ENCODE data around the gene PAQR4.
"Not testable (repeated sequence)": the region's sequence is repeated elsewhere in the genome, so short reads cannot be mapped to it uniquely, and the experiment has no call there.

PAQR4 gene

GRCh38 chr16:2927010-2927646 lies 42.0 kb upstream of the PAQR4 start:
- peaks cover 0 to 27% (median 19%) of the 10 kb centered on the region in 4 experiments for H3K36me3 ChIP-seq (ENCODE audit: control insufficient read depth in 4 of 4, insufficient read depth in 4 of 4, low read length in 3 of 4)
- peak overlapping the region in 1 of 7 experiments; percentile 61 for H3K4me3 ChIP-seq (ENCODE audit: control insufficient read depth in 1 of 7, extremely low read depth in 1 of 7, insufficient read depth in 4 of 7, low read depth in 2 of 7, low read length in 6 of 7)
- no peaks in the 10 kb centered on the region for H3K27me3 ChIP-seq (replicated peaks in 2 of 5; ENCODE audit: control insufficient read depth in 4 of 5, insufficient read depth in 5 of 5, low read length in 4 of 5)
- POLR2A ChIA-PET, result no interaction called here
- CTCF ChIA-PET, result interaction anchor here (0.5 to 1.8 kb wide), 24 partner anchors 8 to 619 kb away, joined by 3 to 11 read pairs (median 4); no protein-coding TSS in a partner anchor
- 15% methylated on average over 12 of the region's 19 CpGs for whole genome bisulfite sequencing (ENCODE audit: insufficient coverage)
- DNase-seq, result peak; percentile 90 to 92 (median 91)
- peaks cover 0 to 7% (median 5%) of the 10 kb centered on the region in 4 experiments for H3K4me1 ChIP-seq (ENCODE audit: control extremely low read depth in 1 of 4, control insufficient read depth in 4 of 4, insufficient read depth in 4 of 4, low read length in 3 of 4)
- H3K9me3 ChIP-seq (ENCODE audit: control extremely low read depth in 1 of 5, control insufficient read depth in 4 of 5, insufficient read depth in 2 of 5, low read depth in 1 of 5, low read length in 4 of 5), result no peaks in the 10 kb centered on the region
- no peak overlapping the region for H3K27ac ChIP-seq (ENCODE audit: insufficient read depth in 1 of 2, low read depth in 1 of 2, low read length in 2 of 2, poor library complexity in 1 of 2, severe bottlenecking in 2 of 2)

GRCh38 chr16:2928151-2928550 lies 41.0 kb upstream of the PAQR4 start:
- POLR2A ChIA-PET; H3K27ac ChIP-seq (ENCODE audit: insufficient read depth in 1 of 2, low read depth in 1 of 2, low read length in 2 of 2, poor library complexity in 1 of 2, severe bottlenecking in 2 of 2); CTCF ChIA-PET: not testable (repeated sequence)

GRCh38 chr16:2928796-2929195 lies 40.4 kb upstream of the PAQR4 start:
- H3K9me3 ChIP-seq (ENCODE audit: control extremely low read depth in 1 of 5, control insufficient read depth in 4 of 5, insufficient read depth in 2 of 5, low read depth in 1 of 5, low read length in 4 of 5), result no peaks in the 10 kb centered on the region
- ChIA-PET POLR2A (no interaction called here), CTCF (interaction anchor here (2.2 kb wide), 1 partner anchor 11 kb away, joined by 11 read pairs; no protein-coding TSS in a partner anchor)
- no peak overlapping the region for H3K4me3 ChIP-seq (ENCODE audit: control insufficient read depth in 1 of 7, extremely low read depth in 1 of 7, insufficient read depth in 4 of 7, low read depth in 2 of 7, low read length in 6 of 7)
- H3K36me3 ChIP-seq (ENCODE audit: control insufficient read depth in 4 of 4, insufficient read depth in 4 of 4, low read length in 3 of 4), result peaks cover 0 to 32% (median 18%) of the 10 kb centered on the region in 4 experiments
- WGBS (ENCODE audit: insufficient coverage), result 95% methylated on average over 11 of the region's 11 CpGs
- H3K4me1 ChIP-seq (ENCODE audit: control extremely low read depth in 1 of 4, control insufficient read depth in 4 of 4, insufficient read depth in 4 of 4, low read length in 3 of 4), result peaks cover 0 to 7% (median 5%) of the 10 kb centered on the region in 4 experiments
- no peak overlapping the region for H3K27ac ChIP-seq (ENCODE audit: insufficient read depth in 1 of 2, low read depth in 1 of 2, low read length in 2 of 2, poor library complexity in 1 of 2, severe bottlenecking in 2 of 2)
- H3K27me3 ChIP-seq (replicated peaks in 2 of 5; ENCODE audit: control insufficient read depth in 4 of 5, insufficient read depth in 5 of 5, low read length in 4 of 5), result no peaks in the 10 kb centered on the region
- DNase-seq, result no peak

More at GRCh38 chr16:2928151-2928550, 41.0 kb upstream of the PAQR4 start:
- not testable (repeated sequence) for H3K9me3 ChIP-seq (ENCODE audit: control extremely low read depth in 1 of 5, control insufficient read depth in 4 of 5, insufficient read depth in 2 of 5, low read depth in 1 of 5, low read length in 4 of 5); H3K4me3 ChIP-seq (ENCODE audit: control insufficient read depth in 1 of 7, extremely low read depth in 1 of 7, insufficient read depth in 4 of 7, low read depth in 2 of 7, low read length in 6 of 7); H3K4me1 ChIP-seq (ENCODE audit: control extremely low read depth in 1 of 4, control insufficient read depth in 4 of 4, insufficient read depth in 4 of 4, low read length in 3 of 4); H3K27me3 ChIP-seq (replicated peaks in 2 of 5; ENCODE audit: control insufficient read depth in 4 of 5, insufficient read depth in 5 of 5, low read length in 4 of 5); DNase-seq
- H3K36me3 ChIP-seq (ENCODE audit: control insufficient read depth in 4 of 4, insufficient read depth in 4 of 4, low read length in 3 of 4), result peaks cover 0 to 26% (median 15%) of the 10 kb centered on the region in 4 experiments
- WGBS (ENCODE audit: insufficient coverage), result 80% methylated on average over 3 of the region's 4 CpGs

- Histone ChIP-seq H3K27me3 (replicated peaks in 2 of 5; ENCODE audit: control insufficient read depth in 4 of 5, insufficient read depth in 5 of 5, low read length in 4 of 5) (no peaks in the 10 kb centered on the region), H3K27ac (ENCODE audit: insufficient read depth in 1 of 2, low read depth in 1 of 2, low read length in 2 of 2, poor library complexity in 1 of 2, severe bottlenecking in 2 of 2) (no peak overlapping the region), H3K4me3 (ENCODE audit: control insufficient read depth in 1 of 7, extremely low read depth in 1 of 7, insufficient read depth in 4 of 7, low read depth in 2 of 7, low read length in 6 of 7) (no peak overlapping the region), H3K9me3 (ENCODE audit: control extremely low read depth in 1 of 5, control insufficient read depth in 4 of 5, insufficient read depth in 2 of 5, low read depth in 1 of 5, low read length in 4 of 5) (no peaks in the 10 kb centered on the region), H3K4me1 (ENCODE audit: control extremely low read depth in 1 of 4, control insufficient read depth in 4 of 4, insufficient read depth in 4 of 4, low read length in 3 of 4) (peaks cover 0 to 7% (median 5%) of the 10 kb centered on the region in 4 experiments), H3K36me3 (ENCODE audit: control insufficient read depth in 4 of 4, insufficient read depth in 4 of 4, low read length in 3 of 4) (peaks cover 0 to 37% (median 22%) of the 10 kb centered on the region in 4 experiments)
- WGBS (ENCODE audit: insufficient coverage), result 98% methylated on average over 13 of the region's 14 CpGs
- no peak for DNase-seq
- CTCF ChIA-PET, result interaction anchor here (1.6 to 2.2 kb wide), 2 partner anchors 10 to 90 kb away, joined by 4 to 11 read pairs; no protein-coding TSS in a partner anchor
- POLR2A ChIA-PET, result no interaction called here
These were observed 39.5 kb upstream of the PAQR4 start for GRCh38 chr16:2929693-2930092.

GRCh38 chr16:2930236-2930635 lies 38.9 kb upstream of the PAQR4 start:
- no peak for DNase-seq
- H3K9me3 ChIP-seq (ENCODE audit: control extremely low read depth in 1 of 5, control insufficient read depth in 4 of 5, insufficient read depth in 2 of 5, low read depth in 1 of 5, low read length in 4 of 5), result no peaks in the 10 kb centered on the region
- ChIA-PET POLR2A (no interaction called here), CTCF (interaction anchor here (1.6 to 2.2 kb wide), 2 partner anchors 10 to 91 kb away, joined by 4 to 11 read pairs; no protein-coding TSS in a partner anchor)
- no peaks in the 10 kb centered on the region for H3K27me3 ChIP-seq (replicated peaks in 2 of 5; ENCODE audit: control insufficient read depth in 4 of 5, insufficient read depth in 5 of 5, low read length in 4 of 5)
- 98% methylated on average over 14 of the region's 15 CpGs for WGBS (ENCODE audit: insufficient coverage)
- H3K36me3 ChIP-seq (ENCODE audit: control insufficient read depth in 4 of 4, insufficient read depth in 4 of 4, low read length in 3 of 4), result peaks cover 0 to 40% (median 23%) of the 10 kb centered on the region in 4 experiments
- no peak overlapping the region for H3K4me3 ChIP-seq (ENCODE audit: control insufficient read depth in 1 of 7, extremely low read depth in 1 of 7, insufficient read depth in 4 of 7, low read depth in 2 of 7, low read length in 6 of 7)
- H3K27ac ChIP-seq (ENCODE audit: insufficient read depth in 1 of 2, low read depth in 1 of 2, low read length in 2 of 2, poor library complexity in 1 of 2, severe bottlenecking in 2 of 2), result no peak overlapping the region
- H3K4me1 ChIP-seq (ENCODE audit: control extremely low read depth in 1 of 4, control insufficient read depth in 4 of 4, insufficient read depth in 4 of 4, low read length in 3 of 4), result peaks cover 0 to 6% (median 5%) of the 10 kb centered on the region in 4 experiments

- POLR2A ChIA-PET, result not testable (repeated sequence)
These were observed 37.8 kb upstream of the PAQR4 start for GRCh38 chr16:2931231-2931914.

GRCh38 chr16:2933136-2933535 lies 36.0 kb upstream of the PAQR4 start:
- Histone ChIP-seq H3K27ac (ENCODE audit: insufficient read depth in 1 of 2, low read depth in 1 of 2, low read length in 2 of 2, poor library complexity in 1 of 2, severe bottlenecking in 2 of 2) (no peak overlapping the region), H3K27me3 (replicated peaks in 2 of 5; ENCODE audit: control insufficient read depth in 4 of 5, insufficient read depth in 5 of 5, low read length in 4 of 5) (no peaks in the 10 kb centered on the region), H3K4me1 (ENCODE audit: control extremely low read depth in 1 of 4, control insufficient read depth in 4 of 4, insufficient read depth in 4 of 4, low read length in 3 of 4) (no peaks in the 10 kb centered on the region), H3K9me3 (ENCODE audit: control extremely low read depth in 1 of 5, control insufficient read depth in 4 of 5, insufficient read depth in 2 of 5, low read depth in 1 of 5, low read length in 4 of 5) (no peaks in the 10 kb centered on the region), H3K4me3 (ENCODE audit: control insufficient read depth in 1 of 7, extremely low read depth in 1 of 7, insufficient read depth in 4 of 7, low read depth in 2 of 7, low read length in 6 of 7) (no peak overlapping the region), H3K36me3 (ENCODE audit: control insufficient read depth in 4 of 4, insufficient read depth in 4 of 4, low read length in 3 of 4) (peaks cover 0 to 65% (median 41%) of the 10 kb centered on the region in 4 experiments)
- no peak for DNase-seq
- whole genome bisulfite sequencing (ENCODE audit: insufficient coverage), result 96% methylated on average over 30 of the region's 30 CpGs
- POLR2A ChIA-PET, result no interaction called here
- CTCF ChIA-PET, result interaction anchor here (0.7 kb wide), 1 partner anchor 23 kb away, joined by 3 read pairs; no protein-coding TSS in a partner anchor

More at GRCh38 chr16:2931231-2931914, 37.8 kb upstream of the PAQR4 start:
- not testable (repeated sequence) for H3K4me3 ChIP-seq (ENCODE audit: control insufficient read depth in 1 of 7, extremely low read depth in 1 of 7, insufficient read depth in 4 of 7, low read depth in 2 of 7, low read length in 6 of 7); DNase-seq; H3K4me1 ChIP-seq (ENCODE audit: control extremely low read depth in 1 of 4, control insufficient read depth in 4 of 4, insufficient read depth in 4 of 4, low read length in 3 of 4); H3K27me3 ChIP-seq (replicated peaks in 2 of 5; ENCODE audit: control insufficient read depth in 4 of 5, insufficient read depth in 5 of 5, low read length in 4 of 5); H3K27ac ChIP-seq (ENCODE audit: insufficient read depth in 1 of 2, low read depth in 1 of 2, low read length in 2 of 2, poor library complexity in 1 of 2, severe bottlenecking in 2 of 2); H3K9me3 ChIP-seq (ENCODE audit: control extremely low read depth in 1 of 5, control insufficient read depth in 4 of 5, insufficient read depth in 2 of 5, low read depth in 1 of 5, low read length in 4 of 5)
- CTCF ChIA-PET, result interaction anchor here (1.6 kb wide), 1 partner anchor 92 kb away, joined by 4 read pairs; no protein-coding TSS in a partner anchor
- 90% methylated on average over 10 of the region's 13 CpGs for WGBS (ENCODE audit: insufficient coverage)
- H3K36me3 ChIP-seq (ENCODE audit: control insufficient read depth in 4 of 4, insufficient read depth in 4 of 4, low read length in 3 of 4), result peaks cover 0 to 47% (median 27%) of the 10 kb centered on the region in 4 experiments
